ENCODE measurements around the gene FAM174B. TPM values are rescaled to one million over a fixed set of nuclear protein-coding genes. Genes with fewer than 3 reads are reported as not detected.

The FAM174B gene
- total and polyA plus RNA-seq, 2 donors from 2014 or later: 9.8 to 13.8 TPM

GRCh38 chr15:92601592-92602266 is 53.8 kb downstream of the FAM174B start:
- H3K4me1 ChIP-seq (ENCODE audit: control insufficient read depth in 2 of 3, insufficient read depth in 2 of 3, low read depth in 1 of 3, low read length in 3 of 3): no peaks in the 10 kb centered on the region

GRCh38 chr15:92600856-92601255 is 54.7 kb downstream of the FAM174B start:
- Histone ChIP-seq H3K27me3 (ENCODE audit: control insufficient read depth, insufficient read depth, low read length) (no peaks in the 10 kb centered on the region), H3K36me3 (ENCODE audit: control insufficient read depth in 2 of 3, insufficient read depth in 3 of 3, low read length in 3 of 3) (no peaks in the 10 kb centered on the region), H3K4me1 (ENCODE audit: control insufficient read depth in 2 of 3, insufficient read depth in 2 of 3, low read depth in 1 of 3, low read length in 3 of 3) (no peaks in the 10 kb centered on the region), H3K9me3 (ENCODE audit: control insufficient read depth in 2 of 3, insufficient read depth in 1 of 3, low read length in 3 of 3) (no peaks in the 10 kb centered on the region), H3K4me3 (ENCODE audit: low read length in 3 of 3) (no peak overlapping the region), H3K9ac (ENCODE audit: low read length in 3 of 3) (no peak overlapping the region), H3K27ac (ENCODE audit: low read depth in 2 of 2, low read length in 2 of 2) (no peak overlapping the region)
- FAIRE-seq: no peak
- no peak for DNase-seq
- intact Hi-C loops (cut with DNase I): no loop called here
- no peak for TF ChIP-seq CTCF (IDR thresholded peaks at IDR 0.05; ENCODE audit: borderline replicate concordance, extremely low read depth, insufficient read depth)

More at GRCh38 chr15:92601592-92602266, 53.8 kb downstream of the FAM174B start:
- no peaks in the 10 kb centered on the region for H3K27me3 ChIP-seq (ENCODE audit: control insufficient read depth, insufficient read depth, low read length)
- TF ChIP-seq CTCF (IDR thresholded peaks at IDR 0.05; ENCODE audit: borderline replicate concordance, extremely low read depth, insufficient read depth): no peak
- FAIRE-seq (no peak), DNase-seq (no peak)
- H3K27ac ChIP-seq (ENCODE audit: low read depth in 2 of 2, low read length in 2 of 2): no peak overlapping the region
- H3K4me3 ChIP-seq (ENCODE audit: low read length in 3 of 3): no peak overlapping the region
- no peaks in the 10 kb centered on the region for H3K36me3 ChIP-seq (ENCODE audit: control insufficient read depth in 2 of 3, insufficient read depth in 3 of 3, low read length in 3 of 3)
- intact Hi-C loops (cut with DNase I): no loop called here
- no peak overlapping the region for H3K9ac ChIP-seq (ENCODE audit: low read length in 3 of 3)
- H3K9me3 ChIP-seq (ENCODE audit: control insufficient read depth in 2 of 3, insufficient read depth in 1 of 3, low read length in 3 of 3): no peaks in the 10 kb centered on the region

GRCh38 chr15:92599394-92599970 is 56.1 kb downstream of the FAM174B start:
- H3K4me3 ChIP-seq (ENCODE audit: low read length in 3 of 3): no peak overlapping the region
- DNase-seq: no peak
- H3K36me3 ChIP-seq (ENCODE audit: control insufficient read depth in 2 of 3, insufficient read depth in 3 of 3, low read length in 3 of 3): no peaks in the 10 kb centered on the region
- intact Hi-C loops (cut with DNase I): no loop called here
- H3K27me3 ChIP-seq (ENCODE audit: control insufficient read depth, insufficient read depth, low read length): no peaks in the 10 kb centered on the region
- no peak overlapping the region for H3K27ac ChIP-seq (ENCODE audit: low read depth in 2 of 2, low read length in 2 of 2)
- FAIRE-seq: no peak
- no peak for TF ChIP-seq CTCF (IDR thresholded peaks at IDR 0.05; ENCODE audit: borderline replicate concordance, extremely low read depth, insufficient read depth)
- no peak overlapping the region for H3K9ac ChIP-seq (ENCODE audit: low read length in 3 of 3)
- no peaks in the 10 kb centered on the region for H3K4me1 ChIP-seq (ENCODE audit: control insufficient read depth in 2 of 3, insufficient read depth in 2 of 3, low read depth in 1 of 3, low read length in 3 of 3)
- no peaks in the 10 kb centered on the region for H3K9me3 ChIP-seq (ENCODE audit: control insufficient read depth in 2 of 3, insufficient read depth in 1 of 3, low read length in 3 of 3)
